HEK293T (cell line): ENCODE measurements around the gene EGLN2.

Experiments
- BHLHE40 ChIP-seq: fragments of 450-650 bp; IDR thresholded peaks from 2 replicates; pipeline ENCODE4 v1.6.1; 2016; ENCODE audit warnings: mild to moderate bottlenecking, moderate library complexity, borderline replicate concordance
- CTBP1 ChIP-seq: fragments of 450-650 bp; IDR thresholded peaks from 2 replicates; pipeline ENCODE4 v1.6.1; 2016; ENCODE audit warnings: borderline replicate concordance
- FOXA1 ChIP-seq: fragments of 450-650 bp; IDR thresholded peaks from 2 replicates; pipeline ENCODE4 v1.6.1; 2016; ENCODE audit warnings: mild to moderate bottlenecking
- FOXK2 ChIP-seq: fragments of 450-650 bp; IDR thresholded peaks from 2 replicates; pipeline ENCODE4 v1.6.1; 2016; ENCODE audit warnings: mild to moderate bottlenecking
- L3MBTL2 ChIP-seq: fragments of 450-650 bp; conservative IDR thresholded peaks from 2 replicates; pipeline ENCODE4 v1.6.1; 2016; ENCODE audit warnings: mild to moderate bottlenecking
- SP1 ChIP-seq: fragments of 450-650 bp; IDR thresholded peaks from 2 replicates; pipeline ENCODE4 v1.6.1; 2017

DNA sequence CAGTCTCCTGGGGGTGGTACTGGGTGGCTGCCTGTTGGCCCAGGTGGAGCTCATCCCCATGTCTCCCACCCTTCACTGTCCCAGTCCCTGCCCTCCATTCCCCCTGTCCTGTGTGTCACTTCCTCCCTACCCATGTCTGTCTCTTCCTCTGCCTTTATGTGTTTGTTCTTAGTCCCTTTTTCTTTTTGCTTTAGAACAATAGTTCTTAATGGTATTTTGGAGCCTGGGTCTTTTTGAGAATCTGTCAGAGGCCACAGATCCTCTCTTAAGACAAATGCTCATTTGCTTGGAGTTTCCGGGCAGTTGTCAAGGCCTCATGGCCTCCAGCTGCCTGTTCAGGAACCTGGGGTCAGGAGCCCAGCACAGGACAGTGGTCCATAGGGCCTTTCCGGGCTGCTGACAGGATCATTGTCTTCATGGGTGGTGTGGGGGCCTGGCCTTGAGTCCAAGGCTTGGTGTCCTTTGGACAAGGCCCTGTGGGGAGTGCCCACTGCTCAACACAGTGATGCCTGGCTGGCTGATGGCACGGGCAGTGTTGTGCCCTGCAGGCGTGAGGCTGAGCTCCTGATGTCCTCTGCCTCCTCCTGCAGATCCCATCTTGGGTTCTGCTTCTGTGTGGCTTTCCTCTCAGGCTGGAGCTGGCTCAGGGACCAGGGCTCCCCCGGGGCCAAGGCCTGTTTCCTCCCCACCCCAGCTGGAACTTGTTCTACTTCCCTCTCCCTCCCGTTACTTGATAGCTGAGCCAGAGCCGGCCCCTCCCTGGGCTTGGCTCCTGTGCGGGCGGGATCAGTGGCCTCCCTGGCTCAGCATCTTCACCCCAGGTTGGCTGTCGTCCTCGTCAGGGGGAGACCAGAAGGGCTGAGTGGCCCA, 3.5 kb downstream of the EGLN2 start:
- TF ChIP-seq CTBP1 (no peak), BHLHE40 (no peak), L3MBTL2 (no peak), FOXA1 (no peak), SP1 (no peak), FOXK2 (no peak)
